Measurements from ENCODE around the gene ZNF674.

The ZNF674 gene

GRCh38 chrX:46573331-46573891 is 28.2 kb upstream of the ZNF674 start, which contains the start of gene CHST7:
Gene CHST7 (plus strand): TSS chrX:46573765. CDS start chrX:46573932, 167 bp downstream.
- no peaks in the 10 kb centered on the region for H3K36me3 ChIP-seq (ENCODE audit: insufficient read depth, low read length)
- peak within 1 kb of the TSS; percentile 79 for H3K4me3 ChIP-seq
- no peak; the same call in 1 of the 2 replicates for TF ChIP-seq POLR2AphosphoS5 (IDR thresholded peaks at IDR 0.05; ENCODE audit: borderline replicate concordance, low read depth, low read length)
- TF ChIP-seq FOXP2 (optimal IDR thresholded peaks at IDR 0.05; ENCODE audit: control extremely low read depth, extremely low read length, insufficient read depth): no peak
- no peak for TF ChIP-seq EZH2 (IDR thresholded peaks at IDR 0.05)
- H3K27ac ChIP-seq: no peak within 1 kb of the TSS
- DNase-seq (ENCODE audit: low read depth, low spot score): no peak
- H3K9me3 ChIP-seq (ENCODE audit: low read depth, low read length): no peaks in the 10 kb centered on the region
- no peak within 1 kb of the TSS for H3K9ac ChIP-seq (ENCODE audit: insufficient read length)

- TF ChIP-seq POLR2AphosphoS5 (IDR thresholded peaks at IDR 0.05; ENCODE audit: borderline replicate concordance, low read depth, low read length) (no peak), EZH2 (IDR thresholded peaks at IDR 0.05) (no peak), FOXP2 (optimal IDR thresholded peaks at IDR 0.05; ENCODE audit: control extremely low read depth, extremely low read length, insufficient read depth) (no peak)
- Histone ChIP-seq H3K9ac (ENCODE audit: insufficient read length) (no peak overlapping the region), H3K9me3 (ENCODE audit: low read depth, low read length) (no peaks in the 10 kb centered on the region), H3K27ac (no peak overlapping the region), H3K4me3 (no peak overlapping the region), H3K36me3 (ENCODE audit: insufficient read depth, low read length) (no peaks in the 10 kb centered on the region)
- DNase-seq (ENCODE audit: low read depth, low spot score): no peak
Measured at GRCh38 chrX:46572340-46572936, 27.2 kb upstream of the ZNF674 start.

GRCh38 chrX:46571423-46572339 is 26.5 kb upstream of the ZNF674 start:
- H3K9me3 ChIP-seq (ENCODE audit: low read depth, low read length): no peaks in the 10 kb centered on the region
- H3K27ac ChIP-seq: no peak overlapping the region
- no peaks in the 10 kb centered on the region for H3K36me3 ChIP-seq (ENCODE audit: insufficient read depth, low read length)
- DNase-seq (ENCODE audit: low read depth, low spot score): no peak
- H3K9ac ChIP-seq (ENCODE audit: insufficient read length): no peak overlapping the region
- H3K4me3 ChIP-seq: no peak overlapping the region
- no peak for TF ChIP-seq POLR2AphosphoS5 (IDR thresholded peaks at IDR 0.05; ENCODE audit: borderline replicate concordance, low read depth, low read length)
- no peak for TF ChIP-seq EZH2 (IDR thresholded peaks at IDR 0.05)
- TF ChIP-seq FOXP2 (optimal IDR thresholded peaks at IDR 0.05; ENCODE audit: control extremely low read depth, extremely low read length, insufficient read depth): no peak

GRCh38 chrX:46569621-46570020 is 24.4 kb upstream of the ZNF674 start:
- H3K4me3 ChIP-seq: no peak overlapping the region
- no peak for TF ChIP-seq EZH2 (IDR thresholded peaks at IDR 0.05)
- TF ChIP-seq POLR2AphosphoS5 (IDR thresholded peaks at IDR 0.05; ENCODE audit: borderline replicate concordance, low read depth, low read length): no peak
- no peak for TF ChIP-seq FOXP2 (optimal IDR thresholded peaks at IDR 0.05; ENCODE audit: control extremely low read depth, extremely low read length, insufficient read depth)
- H3K9me3 ChIP-seq (ENCODE audit: low read depth, low read length): no peaks in the 10 kb centered on the region
- H3K36me3 ChIP-seq (ENCODE audit: insufficient read depth, low read length): no peaks in the 10 kb centered on the region
- H3K27ac ChIP-seq: no peak overlapping the region
- no peak for DNase-seq (ENCODE audit: low read depth, low spot score)
- H3K9ac ChIP-seq (ENCODE audit: insufficient read length): no peak overlapping the region

- Histone ChIP-seq H3K36me3 (ENCODE audit: insufficient read depth, low read length) (no peaks in the 10 kb centered on the region), H3K27ac (no peak overlapping the region), H3K4me3 (no peak overlapping the region), H3K9me3 (ENCODE audit: low read depth, low read length) (no peaks in the 10 kb centered on the region), H3K9ac (ENCODE audit: insufficient read length) (no peak overlapping the region)
- TF ChIP-seq EZH2 (IDR thresholded peaks at IDR 0.05) (no peak), POLR2AphosphoS5 (IDR thresholded peaks at IDR 0.05; ENCODE audit: borderline replicate concordance, low read depth, low read length) (no peak), FOXP2 (optimal IDR thresholded peaks at IDR 0.05; ENCODE audit: control extremely low read depth, extremely low read length, insufficient read depth) (no peak)
- DNase-seq (ENCODE audit: low read depth, low spot score): no peak
Measured at GRCh38 chrX:46567388-46567787, 22.2 kb upstream of the ZNF674 start.

- DNase-seq (ENCODE audit: low read depth, low spot score): no peak
- TF ChIP-seq EZH2 (IDR thresholded peaks at IDR 0.05) (no peak), FOXP2 (optimal IDR thresholded peaks at IDR 0.05; ENCODE audit: control extremely low read depth, extremely low read length, insufficient read depth) (no peak), POLR2AphosphoS5 (IDR thresholded peaks at IDR 0.05; ENCODE audit: borderline replicate concordance, low read depth, low read length) (no peak)
- H3K27ac ChIP-seq: no peak overlapping the region
- no peaks in the 10 kb centered on the region for H3K36me3 ChIP-seq (ENCODE audit: insufficient read depth, low read length)
- no peak overlapping the region for H3K4me3 ChIP-seq
- no peak overlapping the region for H3K9ac ChIP-seq (ENCODE audit: insufficient read length)
- no peaks in the 10 kb centered on the region for H3K9me3 ChIP-seq (ENCODE audit: low read depth, low read length)
Measured at GRCh38 chrX:46561824-46562657, 16.8 kb upstream of the ZNF674 start.

- no peak overlapping the region for H3K27ac ChIP-seq
- no peak for TF ChIP-seq FOXP2 (optimal IDR thresholded peaks at IDR 0.05; ENCODE audit: control extremely low read depth, extremely low read length, insufficient read depth)
- TF ChIP-seq POLR2AphosphoS5 (IDR thresholded peaks at IDR 0.05; ENCODE audit: borderline replicate concordance, low read depth, low read length): no peak
- TF ChIP-seq EZH2 (IDR thresholded peaks at IDR 0.05): no peak
- no peak for DNase-seq (ENCODE audit: low read depth, low spot score)
- no peaks in the 10 kb centered on the region for H3K9me3 ChIP-seq (ENCODE audit: low read depth, low read length)
- H3K9ac ChIP-seq (ENCODE audit: insufficient read length): no peak overlapping the region
- no peak overlapping the region for H3K4me3 ChIP-seq
- H3K36me3 ChIP-seq (ENCODE audit: insufficient read depth, low read length): no peaks in the 10 kb centered on the region
Measured at GRCh38 chrX:46559062-46559461, 13.8 kb upstream of the ZNF674 start.
